Measurements from ENCODE around the gene MPZL2.

The MPZL2 gene

GRCh38 chr11:118264569-118265465 is 720 bp upstream of the MPZL2 start:
- TF ChIP-seq CTCF (IDR thresholded peaks at IDR 0.05; ENCODE audit: low read depth, low read length, missing control alignments) = no peak
- H3K4me3 ChIP-seq (ENCODE audit: low read depth, low read length) = no peak overlapping the region
- no peak for DNase-seq (ENCODE audit: low read depth)
- in situ Hi-C loops (cut with HindIII; ENCODE audit: low sequenced_read_pairs) = no loop called here

- no peak overlapping the region for H3K4me3 ChIP-seq (ENCODE audit: low read depth, low read length)
- no peak for DNase-seq (ENCODE audit: low read depth)
- no peak for TF ChIP-seq CTCF (IDR thresholded peaks at IDR 0.05; ENCODE audit: low read depth, low read length, missing control alignments)
- in situ Hi-C loops (cut with HindIII; ENCODE audit: low sequenced_read_pairs) = no loop called here
These were observed 985 bp downstream of the MPZL2 start for GRCh38 chr11:118263112-118263511.

GRCh38 chr11:118260353-118260752 is 3.7 kb downstream of the MPZL2 start:
- in situ Hi-C loops (cut with HindIII; ENCODE audit: low sequenced_read_pairs) = no loop called here
- no peak overlapping the region for H3K4me3 ChIP-seq (ENCODE audit: low read depth, low read length)
- no peak for DNase-seq (ENCODE audit: low read depth)
- no peak for TF ChIP-seq CTCF (IDR thresholded peaks at IDR 0.05; ENCODE audit: low read depth, low read length, missing control alignments)

- H3K4me3 ChIP-seq (ENCODE audit: low read depth, low read length) = no peak overlapping the region
- no peak for TF ChIP-seq CTCF (IDR thresholded peaks at IDR 0.05; ENCODE audit: low read depth, low read length, missing control alignments)
- DNase-seq (ENCODE audit: low read depth) = no peak
- in situ Hi-C loops (cut with HindIII; ENCODE audit: low sequenced_read_pairs) = no loop called here
These were observed 5.0 kb downstream of the MPZL2 start for GRCh38 chr11:118259138-118259537.

- no peak overlapping the region for H3K4me3 ChIP-seq (ENCODE audit: low read depth, low read length)
- no peak for DNase-seq (ENCODE audit: low read depth)
- TF ChIP-seq CTCF (IDR thresholded peaks at IDR 0.05; ENCODE audit: low read depth, low read length, missing control alignments) = peak; percentile 10
- in situ Hi-C loops (cut with HindIII; ENCODE audit: low sequenced_read_pairs) = no loop called here
These were observed 5.7 kb downstream of the MPZL2 start for GRCh38 chr11:118258410-118258809.

- H3K4me3 ChIP-seq (ENCODE audit: low read depth, low read length) = peak overlapping the region; percentile 78
- no peak for DNase-seq (ENCODE audit: low read depth)
- TF ChIP-seq CTCF (IDR thresholded peaks at IDR 0.05; ENCODE audit: low read depth, low read length, missing control alignments) = no peak
- in situ Hi-C loops (cut with HindIII; ENCODE audit: low sequenced_read_pairs) = no loop called here
These were observed 11.4 kb downstream of the MPZL2 start for GRCh38 chr11:118252688-118253087.
